Activated T-helper 1 cell treated with anti-CD3 and anti-CD28 coated beads, Interleukin-2, amount 50 U/mL, for 16 hours (primary cell): ENCODE results near the gene VPS37C.
"Not testable (repeated sequence)": the region's sequence is repeated elsewhere in the genome, so short reads cannot be mapped to it uniquely, and the experiment has no call there.

Experiments used
- DNase-seq, 2 donors: peaks; one replicate each; pipeline ENCODE4 v3.0.0-alpha.2; 2020; ENCODE audit warnings: low read depth in 1 of 2, low spot score in 1 of 2

Gene VPS37C

GRCh38 chr11:61176446-61176845 is 15.2 kb upstream of the VPS37C start:
- no peak for DNase-seq

GRCh38 chr11:61174949-61175348 is 13.7 kb upstream of the VPS37C start:
- DNase-seq, result no peak

DNA sequence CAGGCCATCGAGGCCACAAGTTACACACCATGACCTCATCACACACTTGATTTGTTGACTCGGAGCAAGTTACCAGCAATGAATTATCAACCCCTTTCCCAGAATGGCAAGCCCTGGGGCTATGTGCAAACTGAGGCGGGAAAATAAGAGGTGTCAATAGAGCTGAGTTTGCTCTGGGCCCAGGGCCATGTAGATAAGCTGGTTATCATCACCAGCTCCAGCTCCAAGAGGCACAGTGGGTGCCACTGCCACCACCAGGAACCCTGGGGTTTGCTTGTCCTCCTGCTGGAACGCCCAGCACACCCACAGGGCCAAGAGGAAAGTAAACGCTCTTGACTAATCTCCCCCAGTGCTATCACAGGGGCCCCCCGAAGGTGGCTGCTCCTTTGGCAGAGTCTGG is 13.0 kb upstream of the VPS37C start:
- no peak for DNase-seq

DNA sequence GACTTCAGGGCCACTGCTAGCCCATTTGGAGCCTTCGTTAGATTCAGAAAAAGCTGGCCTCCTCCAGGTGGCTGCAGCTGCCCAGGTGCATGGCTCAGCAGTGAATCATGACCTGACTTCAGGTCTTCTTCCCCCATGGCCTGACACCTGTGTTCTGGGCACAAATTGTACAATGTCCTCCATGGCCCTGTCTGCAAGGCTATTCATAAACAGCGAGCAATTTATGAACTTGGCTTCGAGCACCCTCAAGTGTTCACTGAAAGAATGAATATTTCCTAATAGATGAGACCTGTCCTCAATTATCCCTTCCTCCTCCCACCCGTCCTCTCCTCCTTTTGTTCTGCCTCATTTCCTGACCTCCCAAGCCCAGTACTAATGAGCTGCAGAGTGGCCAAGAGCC is 12.2 kb upstream of the VPS37C start:
- DNase-seq, result no peak

GRCh38 chr11:61172888-61173287 is 11.7 kb upstream of the VPS37C start:
- no peak for DNase-seq

GRCh38 chr11:61172356-61172755 is 11.1 kb upstream of the VPS37C start:
- DNase-seq, result no peak

- no peak for DNase-seq
Measured at GRCh38 chr11:61171907-61172306, 10.7 kb upstream of the VPS37C start.

GRCh38 chr11:61170566-61170965 is 9.3 kb upstream of the VPS37C start:
- DNase-seq, result no peak

DNA sequence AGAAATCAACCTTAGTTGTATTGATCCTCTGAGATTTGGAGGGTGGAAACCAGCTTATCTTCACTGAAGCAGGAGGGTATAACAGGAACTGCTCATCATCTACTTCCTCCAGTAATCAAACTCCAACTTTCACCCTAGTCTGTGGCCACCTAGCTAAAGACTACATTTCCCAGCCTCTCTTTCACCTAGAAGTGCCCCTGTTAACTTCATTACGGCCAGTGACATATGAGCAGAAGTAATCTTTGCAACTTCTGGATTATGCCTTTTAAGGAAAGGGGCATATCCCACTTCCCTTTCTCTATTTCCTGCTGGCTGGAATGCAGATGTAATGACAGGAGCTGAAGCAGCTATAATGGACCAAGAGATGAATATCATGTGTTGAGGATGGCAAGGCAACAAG is 7.6 kb upstream of the VPS37C start:
- no peak for DNase-seq

DNA sequence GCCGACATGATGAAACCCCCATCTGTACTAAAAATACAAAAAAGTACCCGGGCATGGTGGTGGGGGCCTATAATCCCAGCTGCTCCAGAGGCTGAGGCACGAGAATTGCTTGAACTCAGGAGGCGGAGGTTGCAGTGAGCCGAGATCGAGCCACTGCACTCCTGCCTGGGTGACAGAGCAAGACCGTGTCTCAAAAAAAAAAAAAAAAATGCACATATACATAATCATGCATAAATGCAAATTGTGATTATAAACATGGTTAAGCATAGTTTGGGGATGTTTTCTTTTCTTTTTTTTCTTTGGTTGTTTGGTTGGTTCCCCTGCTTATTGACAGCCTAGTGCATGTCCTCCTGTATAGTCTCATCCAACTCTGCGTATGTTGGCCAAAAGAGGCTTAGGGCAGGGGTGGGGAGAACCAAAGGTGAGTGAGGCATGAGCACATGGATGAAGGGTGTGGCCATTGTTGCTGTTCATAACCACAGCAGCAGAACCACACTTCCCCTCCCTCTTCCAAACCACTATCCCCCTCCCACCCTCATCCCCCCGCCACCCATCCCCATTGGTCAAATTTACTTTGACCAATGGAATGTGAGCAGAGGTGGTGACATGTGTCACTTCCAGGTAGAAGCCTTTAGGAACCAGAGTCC is 6.9 kb upstream of the VPS37C start:
- no peak for DNase-seq

DNA sequence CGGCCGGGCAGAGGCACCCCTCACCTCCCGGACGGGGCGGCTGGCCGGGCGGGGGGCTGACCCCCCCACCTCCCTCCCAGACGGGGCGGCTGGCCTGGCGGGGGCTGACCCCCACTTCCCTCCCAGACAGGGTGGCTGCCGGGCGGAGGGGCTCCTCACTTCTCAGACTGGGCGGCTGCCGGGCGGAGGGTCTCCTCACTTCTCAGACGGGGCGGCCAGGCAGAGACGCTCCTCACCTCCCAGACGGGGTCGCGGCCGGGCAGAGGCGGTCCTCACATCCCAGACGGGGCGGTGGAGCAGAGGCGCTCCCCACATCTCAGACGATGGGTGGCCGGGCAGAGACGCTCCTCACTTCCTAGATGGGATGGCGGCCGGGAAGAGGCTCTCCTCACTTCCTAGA is 5.1 kb upstream of the VPS37C start:
- not testable (repeated sequence) for DNase-seq

DNA sequence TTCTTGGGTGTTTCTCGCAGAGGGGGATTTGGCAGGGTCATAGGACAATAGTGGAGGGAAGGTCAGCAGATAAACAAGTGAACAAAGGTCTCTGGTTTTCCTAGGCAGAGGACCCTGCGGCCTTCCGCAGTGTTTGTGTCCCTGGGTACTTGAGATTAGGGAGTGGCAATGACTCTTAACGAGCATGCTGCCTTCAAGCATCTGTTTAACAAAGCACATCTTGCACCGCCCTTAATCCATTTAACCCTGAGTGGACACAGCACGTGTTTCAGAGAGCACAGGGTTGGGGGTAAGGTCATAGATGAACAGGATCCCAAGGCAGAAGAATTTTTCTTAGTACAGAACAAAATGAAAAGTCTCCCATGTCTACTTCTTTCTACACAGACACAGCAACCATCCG is 4.6 kb upstream of the VPS37C start:
- not testable (repeated sequence) for DNase-seq

GRCh38 chr11:61164606-61165424 is 3.6 kb upstream of the VPS37C start:
- no peak for DNase-seq

DNA sequence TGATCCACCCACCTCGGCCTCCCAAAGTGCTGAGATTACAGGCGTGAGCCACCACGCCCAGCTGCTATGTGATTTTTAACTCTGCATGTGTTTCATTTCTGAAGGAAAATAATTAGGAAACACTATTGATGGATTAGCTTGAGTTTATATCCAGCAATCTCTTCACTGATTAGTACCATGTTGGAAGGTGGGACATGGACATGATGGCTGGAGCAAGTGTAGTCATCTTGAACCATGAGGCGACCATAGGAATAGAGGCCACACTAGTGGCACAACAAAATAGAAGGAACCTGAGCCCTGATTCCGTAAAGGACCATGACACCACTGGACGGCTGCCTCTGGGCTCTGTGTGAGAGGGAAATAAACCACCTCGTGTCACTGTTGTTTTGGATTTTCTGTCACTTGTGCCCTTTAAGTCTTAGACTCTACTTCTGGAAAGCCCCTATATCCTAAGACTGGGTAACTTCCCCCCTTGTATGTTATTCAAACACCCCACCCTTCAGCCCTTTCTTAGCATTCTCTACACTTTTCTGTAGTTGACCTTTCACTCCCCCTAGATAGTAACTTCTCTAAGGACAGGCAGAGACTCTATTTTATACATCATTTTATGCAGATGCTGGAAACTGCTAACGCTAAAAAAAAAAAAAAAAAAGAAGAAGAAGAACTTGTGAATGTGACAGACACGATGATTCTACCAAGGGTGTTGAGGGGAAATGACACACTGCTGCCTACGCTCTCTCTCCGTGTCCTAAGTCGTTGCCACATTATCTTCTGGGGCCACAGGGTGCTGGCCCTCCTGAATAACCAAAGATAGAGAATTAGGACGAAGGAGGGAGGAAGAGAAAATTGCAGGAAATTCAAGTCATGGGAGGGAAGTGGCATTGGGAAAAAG is 2.7 kb upstream of the VPS37C start:
- DNase-seq, result no peak

- no peak for DNase-seq
Measured at GRCh38 chr11:61163021-61163420, 1.8 kb upstream of the VPS37C start.

- DNase-seq, result no peak
Measured at GRCh38 chr11:61162092-61162941, 1.1 kb upstream of the VPS37C start.

DNA sequence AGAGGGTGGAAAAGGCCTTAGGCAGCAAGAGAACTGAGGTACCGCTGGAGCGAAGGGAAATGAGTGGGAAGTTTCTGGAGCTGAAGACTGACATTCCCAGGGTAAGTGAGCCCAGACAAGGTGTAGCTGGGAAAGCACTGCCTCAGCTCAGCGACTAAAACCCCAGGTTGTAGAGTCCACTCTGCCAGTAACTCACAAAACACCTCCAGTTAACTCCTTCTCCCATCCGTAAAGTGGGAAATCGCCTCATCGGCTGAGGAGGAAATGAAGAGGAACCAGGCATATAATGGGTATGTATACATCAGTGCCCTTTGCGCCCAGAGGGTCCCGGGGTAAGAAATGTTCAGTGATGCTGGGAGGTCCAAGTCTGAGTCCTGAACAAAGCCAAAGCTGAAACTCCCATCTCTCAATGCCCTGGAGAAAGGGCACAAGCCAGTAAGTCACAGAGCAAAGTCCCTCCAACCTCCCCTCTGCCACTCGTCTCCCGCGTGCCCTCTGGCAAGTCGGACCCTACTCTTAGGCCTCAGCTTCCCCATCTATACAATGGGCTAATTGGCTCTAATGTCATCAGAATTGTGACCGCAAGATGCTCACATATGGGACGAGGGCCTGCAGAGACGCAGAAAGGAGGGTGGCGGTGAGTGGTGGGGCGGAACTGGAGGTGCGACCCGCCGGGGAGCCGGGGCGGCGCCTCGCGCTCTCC is 588 bp downstream of the VPS37C start:
- no peak for DNase-seq

- no peak for DNase-seq
Measured at GRCh38 chr11:61158691-61159381, 2.4 kb downstream of the VPS37C start.

DNA sequence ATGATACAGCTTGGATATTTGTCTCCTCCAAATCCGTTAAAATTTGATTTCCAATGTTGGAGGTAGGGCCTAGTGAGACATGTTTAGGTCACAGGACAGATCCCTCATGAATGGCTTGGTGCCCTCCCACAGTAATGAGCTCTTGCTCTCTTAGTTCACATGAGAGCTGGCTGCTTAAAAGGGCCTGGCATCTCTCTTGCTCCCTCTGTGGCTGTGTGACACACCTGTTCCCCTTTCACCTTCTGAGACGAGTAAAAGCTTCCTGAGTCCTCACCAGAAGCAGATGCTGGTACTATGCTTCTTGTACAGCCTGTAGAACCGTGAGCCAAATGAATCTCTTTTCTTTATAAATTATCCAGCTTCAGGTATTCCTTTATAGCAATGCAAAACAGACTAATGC is 3.5 kb downstream of the VPS37C start:
- no peak for DNase-seq

DNA sequence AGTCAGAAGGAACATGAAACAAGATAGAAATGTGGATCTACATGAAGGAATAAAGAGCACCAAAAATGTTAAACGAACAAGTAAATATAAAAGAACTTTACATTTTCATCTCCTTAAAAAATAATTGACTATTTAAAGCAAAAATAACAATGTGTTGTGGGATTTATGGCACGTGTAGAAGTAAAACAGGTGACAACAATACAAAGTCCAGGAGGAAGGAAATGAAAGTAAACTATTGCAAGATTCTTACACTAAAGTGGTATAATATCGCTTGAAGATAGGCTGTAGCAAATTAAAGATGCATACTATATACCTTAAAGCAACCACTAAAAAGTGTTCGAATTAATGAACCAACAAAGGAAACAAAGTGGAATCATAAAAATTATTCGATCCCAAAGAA is 5.5 kb downstream of the VPS37C start:
- DNase-seq, result no peak
